Vagina (tissue), 2 donors: ENCODE results near the gene CEP120. TPM values are rescaled to one million over a fixed set of nuclear protein-coding genes. Genes with fewer than 3 reads are reported as not detected.

ENCODE experiments used
- DNase-seq, 2 donors: peaks; one replicate each; pipeline ENCODE4 v3.0.0-alpha.2; 2017; ENCODE audit errors: extremely low spot score in 2 of 2
- H3K27ac ChIP-seq: fragments of 200-600 bp; sonication (generic); one replicate; pipeline ENCODE4 v1.5.1; 2019
- H3K27me3 ChIP-seq: fragments of 200-600 bp; sonication (generic); one replicate; pipeline ENCODE4 v1.5.1; 2019
- H3K36me3 ChIP-seq, 2 donors: fragments of 200-600 bp; sonication (generic); one replicate each; pipeline ENCODE4 v1.5.1; 2017 to 2019
- H3K4me1 ChIP-seq: fragments of 200-600 bp; sonication (generic); one replicate; pipeline ENCODE4 v1.5.1; 2019
- H3K4me3 ChIP-seq, 2 donors: fragments of 200-600 bp; sonication (generic); 1 replicate in 1 of 2; 2 replicates in 1 of 2; pipeline ENCODE4 v1.5.1; 2016 to 2019
- H3K9me3 ChIP-seq: fragments of 200-600 bp; sonication (generic); one replicate; pipeline ENCODE4 v1.5.1; 2019
- CTCF ChIP-seq, 3 experiments: fragments of 450-650 bp in 2 of 3; fragments of 200-600 bp in 1 of 3; sonication (generic) in 1 of 3; IDR thresholded peaks; one replicate each; pipeline ENCODE4 v1.5.1; 2017 to 2019; ENCODE audit warnings: antibody characterized with exemption in 3 of 3, mild to moderate bottlenecking in 2 of 3, moderate library complexity in 2 of 3
- POLR2A ChIP-seq, 2 donors: fragments of 450-650 bp; IDR thresholded peaks; one replicate each; pipeline ENCODE4 v1.6.1; 2017; ENCODE audit warnings: antibody characterized with exemption in 2 of 2, mild to moderate bottlenecking in 2 of 2, moderate library complexity in 2 of 2
- POLR2AphosphoS5 ChIP-seq, 2 donors: sonication (generic); formaldehyde crosslinking; IDR thresholded peaks; one replicate each; pipeline ENCODE4 v1.9.0; 2017; ENCODE audit warnings: antibody characterized with exemption in 2 of 2, mild to moderate bottlenecking in 2 of 2, low read depth in 1 of 2; ENCODE audit not compliant: insufficient read depth in 1 of 2
- intact Hi-C: fragments of 100-400 bp; cut with DNase I; formaldehyde crosslinking; loops from one replicate; pipeline ENCODE4 v1.15.1; 2023
- total RNA-seq: library from RNA; depleted of rRNA; stranded (reverse); fragments of >200 nt; gene quantifications from one replicate; pipeline ENCODE4 v1.2.3, GENCODE V29; 2016

CEP120 gene
- total RNA-seq, 1 donor from 2014 or later = 16.9 TPM

GRCh38 chr5:123364441-123365155 is 58.6 kb downstream of the CEP120 start:
- intact Hi-C loops = no loop called here
- Histone ChIP-seq H3K27ac (no peak overlapping the region), H3K9me3 (no peaks in the 10 kb centered on the region), H3K4me3 (no peak overlapping the region), H3K36me3 (no peaks in the 10 kb centered on the region), H3K4me1 (peaks cover 11% of the 10 kb centered on the region), H3K27me3 (no peaks in the 10 kb centered on the region)
- TF ChIP-seq POLR2AphosphoS5 (IDR thresholded peaks at IDR 0.05; ENCODE audit: insufficient read depth in 1 of 2, low read depth in 1 of 2) = no peak
- TF ChIP-seq POLR2A (IDR thresholded peaks at IDR 0.05) = no peak
- no peak for TF ChIP-seq CTCF (IDR thresholded peaks at IDR 0.05)
- no peak for DNase-seq

GRCh38 chr5:123360910-123361309 is 62.3 kb downstream of the CEP120 start:
- Histone ChIP-seq H3K27ac (no peak overlapping the region), H3K36me3 (no peaks in the 10 kb centered on the region), H3K27me3 (no peaks in the 10 kb centered on the region), H3K9me3 (no peaks in the 10 kb centered on the region), H3K4me1 (peaks cover 11% of the 10 kb centered on the region), H3K4me3 (no peak overlapping the region)
- no peak for DNase-seq
- TF ChIP-seq CTCF (IDR thresholded peaks at IDR 0.05) (no peak), POLR2A (IDR thresholded peaks at IDR 0.05) (no peak)
- intact Hi-C loops = no loop called here

- H3K36me3 ChIP-seq = no peaks in the 10 kb centered on the region
- TF ChIP-seq CTCF (IDR thresholded peaks at IDR 0.05) = no peak
- TF ChIP-seq POLR2A (IDR thresholded peaks at IDR 0.05) = no peak
- no peak for TF ChIP-seq POLR2AphosphoS5 (IDR thresholded peaks at IDR 0.05; ENCODE audit: insufficient read depth in 1 of 2, low read depth in 1 of 2)
- H3K27ac ChIP-seq = no peak overlapping the region
- no peaks in the 10 kb centered on the region for H3K27me3 ChIP-seq
- intact Hi-C loops = no loop called here
- no peak for DNase-seq
- no peaks in the 10 kb centered on the region for H3K9me3 ChIP-seq
- peaks cover 4% of the 10 kb centered on the region for H3K4me1 ChIP-seq
- no peak overlapping the region for H3K4me3 ChIP-seq
These were observed 63.0 kb downstream of the CEP120 start for GRCh38 chr5:123360201-123360571.

- Histone ChIP-seq H3K9me3 (no peaks in the 10 kb centered on the region), H3K4me3 (no peak overlapping the region), H3K27me3 (no peaks in the 10 kb centered on the region), H3K27ac (no peak overlapping the region), H3K4me1 (no peaks in the 10 kb centered on the region), H3K36me3 (no peaks in the 10 kb centered on the region)
- TF ChIP-seq CTCF (IDR thresholded peaks at IDR 0.05) (no peak), POLR2A (IDR thresholded peaks at IDR 0.05) (no peak), POLR2AphosphoS5 (IDR thresholded peaks at IDR 0.05; ENCODE audit: insufficient read depth in 1 of 2, low read depth in 1 of 2) (no peak)
- intact Hi-C loops = loop anchor here (10.0 kb wide), 1 partner anchor 265 kb away; no protein-coding TSS in a partner anchor
- no peak for DNase-seq
These were observed 63.6 kb downstream of the CEP120 start for GRCh38 chr5:123359454-123360200.

- no peaks in the 10 kb centered on the region for H3K9me3 ChIP-seq
- no peaks in the 10 kb centered on the region for H3K4me1 ChIP-seq
- H3K36me3 ChIP-seq = no peaks in the 10 kb centered on the region
- no peak overlapping the region for H3K27ac ChIP-seq
- no peak overlapping the region for H3K4me3 ChIP-seq
- intact Hi-C loops = loop anchor here (10.0 kb wide), 1 partner anchor 264 kb away; no protein-coding TSS in a partner anchor
- TF ChIP-seq POLR2A (IDR thresholded peaks at IDR 0.05) (no peak), POLR2AphosphoS5 (IDR thresholded peaks at IDR 0.05; ENCODE audit: insufficient read depth in 1 of 2, low read depth in 1 of 2) (no peak), CTCF (IDR thresholded peaks at IDR 0.05) (no peak)
- no peak for DNase-seq
- H3K27me3 ChIP-seq = no peaks in the 10 kb centered on the region
These were observed 64.5 kb downstream of the CEP120 start for GRCh38 chr5:123358751-123359150.
